Activated CD4-positive, alpha-beta T cell treated with anti-CD3 and anti-CD28 coated beads for 48 hours (primary cell): ENCODE results near the gene COL18A1.

Experiments used
- DNase-seq: peaks from one replicate; pipeline ENCODE4 v3.0.0-alpha.2; 2020

The COL18A1 gene

DNA sequence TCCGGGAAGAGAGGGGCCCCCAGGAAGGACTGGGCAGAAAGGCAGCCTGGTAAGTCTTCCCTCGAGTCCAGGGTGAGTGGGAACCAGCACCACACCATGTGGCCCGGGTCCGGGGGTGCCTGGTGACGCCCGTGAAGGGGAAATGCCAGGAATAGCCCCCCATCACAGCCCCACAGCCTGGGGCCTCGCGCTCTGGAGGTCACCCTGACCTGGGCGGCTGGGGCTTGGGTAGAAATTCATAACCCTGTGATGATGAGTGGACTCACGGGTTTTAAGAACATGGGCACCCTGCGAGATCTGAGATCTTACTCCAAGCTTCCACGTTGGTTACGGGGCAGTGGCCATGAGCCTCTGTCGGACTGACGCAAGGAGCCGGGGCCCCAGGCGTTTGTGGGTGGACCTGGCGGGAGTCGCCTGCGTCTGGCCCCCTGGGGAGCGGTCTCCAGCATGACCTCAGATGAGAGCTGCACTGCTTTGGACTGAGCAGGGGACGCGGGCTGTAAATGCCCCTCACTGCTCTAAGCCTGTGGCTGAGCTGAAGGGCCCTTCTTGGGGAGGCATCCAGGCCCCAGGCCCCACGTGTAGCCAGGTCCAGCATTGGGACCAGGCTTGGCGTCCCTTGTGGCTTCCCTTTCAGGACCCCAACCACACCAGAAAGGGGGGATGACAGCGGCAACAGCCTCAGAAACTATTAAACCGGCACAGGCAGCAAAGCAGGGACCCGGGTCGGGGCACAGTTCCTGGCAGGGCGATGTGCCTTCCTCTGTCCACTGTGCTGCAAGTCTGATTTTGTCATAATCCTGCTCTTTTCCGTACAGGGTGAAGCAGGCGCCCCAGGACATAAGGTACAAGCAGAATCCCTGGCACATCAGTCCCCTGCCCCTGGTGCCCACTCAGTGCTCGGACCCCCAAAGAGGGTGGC, 77.3 kb downstream of the COL18A1 start:
- no peak for DNase-seq

DNA sequence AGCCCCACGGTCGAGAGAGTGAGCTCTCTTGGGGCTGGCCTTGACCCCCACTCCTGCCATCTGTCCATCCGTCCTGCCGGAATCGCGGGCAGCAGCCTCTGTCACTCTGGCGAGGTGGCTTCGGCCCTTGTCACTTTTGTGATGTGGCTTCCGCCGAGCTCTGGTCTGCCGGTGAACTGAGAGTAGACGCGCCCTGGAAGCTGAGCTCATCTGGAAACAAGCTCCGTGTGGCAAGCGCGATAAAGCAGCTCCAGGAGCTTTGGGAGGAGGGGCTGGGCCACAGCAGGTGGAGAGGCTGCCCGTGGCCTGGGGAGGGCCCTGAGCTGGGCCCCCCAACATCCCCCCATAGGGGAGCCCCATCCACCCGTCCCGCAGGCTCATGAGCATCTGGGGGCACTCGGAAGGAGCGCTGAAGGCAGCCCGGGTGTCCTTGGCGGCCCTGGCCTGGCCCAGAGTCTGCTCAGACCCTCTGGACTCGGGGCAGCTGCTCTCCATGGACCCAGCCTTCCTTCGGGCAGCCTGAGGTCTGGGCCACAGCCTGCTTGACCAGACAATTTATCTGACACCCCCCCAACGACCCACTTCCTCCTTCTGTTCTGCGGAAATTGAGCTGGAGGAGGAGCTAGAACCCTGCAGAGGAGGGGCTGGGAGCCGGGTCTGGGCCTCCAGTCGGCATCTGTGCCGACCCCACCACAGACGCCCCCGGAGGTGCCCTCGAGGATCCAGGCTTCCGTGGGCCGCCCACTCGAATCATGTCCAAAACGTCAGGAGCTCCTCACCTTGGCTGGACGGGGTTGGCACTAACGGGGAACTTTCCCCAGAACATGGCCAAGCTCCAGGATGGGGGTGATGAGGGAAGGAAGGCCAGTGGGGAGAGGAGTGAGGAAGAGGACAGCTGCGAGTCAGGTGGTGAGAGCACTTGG, 78.2 kb downstream of the COL18A1 start:
- peak; percentile 71 for DNase-seq

DNA sequence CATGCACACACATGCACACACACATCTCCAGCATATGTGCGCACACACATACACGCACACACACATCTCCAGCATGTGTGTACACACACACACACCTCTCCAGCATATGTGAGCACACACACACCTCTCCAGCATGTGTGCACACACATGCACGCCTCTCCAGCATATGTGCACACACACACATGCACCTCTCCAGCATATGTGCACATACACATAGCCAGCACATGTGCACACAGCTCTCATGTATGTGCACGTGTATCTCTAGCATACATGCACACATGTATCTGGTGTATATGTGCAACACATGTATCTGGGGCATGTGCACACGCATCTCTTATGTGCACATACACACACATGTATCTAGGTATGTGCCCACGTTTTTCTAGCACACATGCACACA, 79.4 kb downstream of the COL18A1 start:
- DNase-seq, result no peak

- DNase-seq, result no peak
Measured at GRCh38 chr21:45485686-45486442, 80.9 kb downstream of the COL18A1 start.

DNA sequence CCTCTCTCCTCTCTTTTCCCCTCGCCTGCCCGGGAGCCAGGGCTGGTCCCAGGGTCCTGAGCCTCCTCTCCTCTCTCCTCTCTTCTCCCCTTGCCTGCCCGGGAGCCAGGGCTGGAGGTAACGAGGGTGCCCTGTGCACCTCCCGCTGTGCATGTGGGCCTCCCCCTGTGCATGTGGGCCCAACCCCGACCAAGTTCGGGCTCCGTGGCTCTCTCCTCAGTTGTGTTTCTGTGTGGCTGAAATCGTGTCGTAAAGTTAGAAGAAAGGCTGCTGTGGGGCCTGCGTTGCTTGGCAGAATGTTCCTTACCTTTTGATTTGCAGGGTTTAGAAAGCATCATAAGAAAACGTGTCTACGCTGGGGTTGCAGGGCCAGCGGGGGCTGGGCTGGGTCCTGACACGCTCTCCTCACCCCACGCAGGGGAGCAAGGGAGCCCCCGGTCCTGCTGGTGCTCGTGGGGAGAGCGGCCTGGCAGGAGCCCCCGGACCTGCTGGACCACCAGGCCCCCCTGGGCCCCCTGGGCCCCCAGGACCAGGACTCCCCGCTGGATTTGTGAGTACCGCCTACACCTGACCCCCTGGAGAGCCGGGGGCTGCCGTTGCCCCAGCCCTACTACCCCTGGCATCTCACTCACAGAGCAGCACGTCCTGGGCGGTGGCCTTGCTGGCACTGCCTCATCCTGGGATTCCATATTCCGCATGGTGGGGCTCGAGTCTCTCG, 81.6 kb downstream of the COL18A1 start:
- no peak for DNase-seq

DNA sequence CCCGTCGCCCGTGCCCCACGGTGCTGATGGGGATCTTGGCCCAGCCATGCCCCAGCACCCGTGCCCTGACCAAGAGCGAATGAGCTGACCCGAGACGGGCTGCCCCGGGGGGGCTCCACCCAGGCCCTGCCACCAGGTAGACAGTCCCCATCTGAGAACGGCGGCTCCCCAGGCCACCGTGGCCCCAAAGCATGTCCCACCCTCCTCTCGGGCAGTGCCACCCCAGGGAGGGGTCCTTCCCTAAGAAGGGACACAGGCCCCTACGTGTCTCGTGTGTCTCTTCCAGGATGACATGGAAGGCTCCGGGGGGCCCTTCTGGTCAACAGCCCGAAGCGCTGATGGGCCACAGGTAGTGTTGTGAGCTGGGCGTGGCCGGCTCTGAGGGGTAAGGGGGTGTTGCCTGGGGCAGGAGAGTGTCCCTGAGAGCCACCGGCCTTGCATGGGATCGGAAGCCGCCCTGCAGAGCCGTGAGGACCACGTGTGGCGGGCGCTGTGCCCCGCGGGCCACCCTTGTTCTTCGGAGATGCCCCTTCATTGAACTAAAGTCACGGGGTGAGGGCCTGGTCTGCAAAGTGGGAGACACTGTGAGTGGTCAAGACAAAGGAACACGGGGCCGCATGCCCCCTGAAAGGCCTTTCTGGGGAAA, 82.3 kb downstream of the COL18A1 start:
- DNase-seq, result no peak

GRCh38 chr21:45487891-45488600, 83.1 kb downstream of the COL18A1 start:
- no peak for DNase-seq

GRCh38 chr21:45488931-45489721, 84.2 kb downstream of the COL18A1 start:
- DNase-seq, result no peak

DNA sequence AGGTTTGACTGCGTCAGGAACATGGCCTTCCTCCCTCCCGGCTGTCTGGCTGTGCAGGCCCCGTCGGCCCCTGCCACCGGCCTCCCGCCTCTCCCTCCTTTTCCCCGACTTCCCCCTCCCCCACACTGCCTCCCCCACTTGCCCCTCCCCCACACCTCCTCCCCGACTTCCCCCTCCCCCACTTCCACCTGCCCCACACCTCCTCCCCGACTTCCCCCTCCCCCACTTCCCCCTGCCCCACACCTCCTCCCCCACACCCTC, 84.7 kb downstream of the COL18A1 start:
- DNase-seq, result no peak

- DNase-seq, result no peak
Measured at GRCh38 chr21:45490049-45490731, 85.2 kb downstream of the COL18A1 start.

GRCh38 chr21:45491056-45491455, 86.1 kb downstream of the COL18A1 start:
- no peak for DNase-seq

DNA sequence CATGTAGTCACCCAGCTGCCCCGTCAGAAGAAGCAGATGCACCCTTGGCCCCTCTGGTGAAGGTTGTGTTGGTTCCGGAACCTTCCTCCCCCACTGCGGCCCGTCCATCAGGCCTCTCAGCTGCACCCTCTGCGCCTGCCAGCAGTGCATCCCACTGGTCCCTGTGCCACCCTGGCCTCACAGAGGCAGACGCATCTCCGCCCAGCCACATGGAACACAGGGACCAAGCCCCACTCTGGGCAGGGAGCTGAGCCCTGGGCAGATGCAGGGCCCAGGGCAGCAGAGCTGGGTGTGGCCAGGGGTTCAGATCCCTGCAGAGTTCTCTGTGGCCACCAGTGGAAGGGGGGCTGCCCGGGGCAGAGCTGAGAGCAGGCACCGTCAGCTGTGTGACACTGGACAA, 86.7 kb downstream of the COL18A1 start:
- DNase-seq, result no peak

- no peak for DNase-seq
Measured at GRCh38 chr21:45492765-45493164, 87.8 kb downstream of the COL18A1 start.

DNA sequence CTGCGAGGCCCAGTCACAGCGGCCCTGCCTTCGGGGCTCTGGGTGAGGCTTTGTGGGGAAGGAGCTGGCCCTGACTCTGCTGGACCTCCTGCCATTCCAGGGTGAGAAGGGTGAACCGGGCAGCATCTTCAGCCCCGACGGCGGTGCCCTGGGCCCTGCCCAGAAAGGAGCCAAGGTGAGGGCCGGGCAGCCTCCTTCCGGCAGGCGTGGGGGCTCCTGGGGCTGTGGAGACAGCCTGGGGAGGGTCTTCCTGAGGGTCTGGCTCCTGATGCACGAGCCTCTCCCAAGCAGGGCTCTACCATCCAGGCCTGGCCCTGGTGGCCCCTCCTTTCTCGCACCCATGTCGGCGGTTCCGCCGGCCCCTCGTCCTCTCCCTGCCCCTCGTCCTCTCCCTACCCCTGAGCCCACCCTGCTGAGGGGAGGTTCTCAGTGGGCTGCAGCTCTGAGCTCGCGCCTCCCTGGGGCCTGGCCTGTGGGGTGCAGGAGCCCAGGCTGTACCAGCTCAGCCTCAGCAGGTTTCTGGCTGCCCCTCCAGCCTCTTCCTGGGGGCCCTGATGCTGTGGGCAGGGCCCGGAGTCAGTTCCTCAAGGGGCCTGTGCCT, 88.5 kb downstream of the COL18A1 start:
- DNase-seq, result no peak

DNA sequence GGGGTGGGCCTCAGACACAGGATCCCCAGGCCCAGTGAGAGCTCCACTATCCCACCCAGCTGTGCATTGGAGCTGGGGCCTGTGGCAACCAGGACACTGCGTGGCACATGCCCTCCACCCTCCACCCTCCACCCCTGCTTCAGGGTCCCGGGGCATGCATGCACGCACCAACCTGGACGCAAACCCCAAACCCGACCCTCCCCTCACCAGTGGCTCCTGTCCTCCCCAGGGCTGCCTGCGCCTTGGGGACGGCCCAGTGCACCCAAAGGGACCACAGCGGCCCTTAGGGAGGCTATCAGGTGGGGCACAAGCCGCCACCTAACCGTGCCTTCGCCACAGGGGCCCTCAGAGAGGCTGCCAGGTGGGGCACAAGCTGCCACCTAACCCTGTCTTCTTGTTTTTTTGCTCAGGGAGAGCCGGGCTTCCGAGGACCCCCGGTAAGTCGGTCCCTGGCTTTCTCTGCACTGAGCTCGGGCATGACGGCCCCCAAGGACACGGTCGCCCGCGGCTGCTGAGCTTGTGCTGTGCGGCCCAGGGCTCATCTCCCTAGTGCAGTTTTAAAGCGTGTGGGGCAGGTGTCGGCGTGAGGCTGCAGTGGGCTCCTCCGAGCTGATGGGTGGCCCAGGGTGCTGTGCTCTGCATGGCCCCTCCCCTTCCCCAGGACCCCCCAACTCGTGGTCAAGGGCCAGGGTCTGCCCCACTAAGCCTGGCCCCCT, 89.3 kb downstream of the COL18A1 start:
- no peak for DNase-seq

GRCh38 chr21:45494851-45495680, 90.1 kb downstream of the COL18A1 start:
- DNase-seq, result no peak

- DNase-seq, result no peak
Measured at GRCh38 chr21:45496151-45496967, 91.4 kb downstream of the COL18A1 start.
